ENCODE results near the gene CLEC18A. TPM values are rescaled to one million over a fixed set of nuclear protein-coding genes. Genes with fewer than 3 reads are reported as not detected.

The CLEC18A gene
- total and polyA plus RNA-seq, 2 of the 4 experiments (the other 2 are of a cell fraction) = under 0.01 TPM; not detected in 1

DNA sequence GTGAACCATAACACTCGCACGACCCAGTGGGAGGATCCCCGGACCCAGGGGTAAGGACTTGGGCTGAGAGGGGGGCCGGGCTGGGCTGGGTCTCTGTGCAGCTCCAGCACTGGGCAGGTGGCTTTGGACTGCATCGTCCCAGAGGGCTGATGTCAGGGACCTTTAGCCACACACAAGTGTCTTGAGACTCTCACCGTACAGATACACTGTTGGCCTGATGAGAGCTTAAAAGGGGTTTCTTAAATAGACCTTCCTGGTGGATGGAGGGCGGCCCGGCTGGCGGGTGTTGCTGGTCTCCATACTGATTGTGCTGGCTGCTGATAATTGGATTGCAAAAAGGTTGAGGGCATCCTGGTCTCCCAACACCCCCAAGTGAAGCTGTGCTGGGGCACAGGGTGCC lies 21.7 kb upstream of the CLEC18A start:
- Histone ChIP-seq H2BK5ac (ENCODE audit: low read depth, low read length, poor library complexity, severe bottlenecking) (no peak overlapping the region), H3K9ac (ENCODE audit: low read depth, low read length) (no peak overlapping the region), H3K9me3 (ENCODE audit: control insufficient read depth, insufficient read depth, low read length) (no peaks in the 10 kb centered on the region), H4K5ac (ENCODE audit: low read depth, low read length) (no peak overlapping the region), H4K20me1 (ENCODE audit: insufficient read depth, low read length) (no peaks in the 10 kb centered on the region), H3K56ac (ENCODE audit: extremely low read depth, insufficient read depth, low read length) (no peak overlapping the region), H4K91ac (ENCODE audit: insufficient read depth, low read depth, low read length) (peak overlapping the region; percentile 33; the same call in 1 of the 2 replicates), H3K4me3 (ENCODE audit: insufficient read depth, low read depth, low read length) (no peak overlapping the region), H2BK15ac (ENCODE audit: low read depth, low read length) (no peak overlapping the region), H2AFZ (replicated peaks; ENCODE audit: low read length, poor library complexity) (peak overlapping the region; percentile 82), H3K9me1 (ENCODE audit: insufficient read depth, low read length) (peaks cover 8% of the 10 kb centered on the region; the same call in 1 of the 2 replicates), H3K27me3 (ENCODE audit: control insufficient read depth, insufficient read depth, low read length) (no peaks in the 10 kb centered on the region), H3K18ac (ENCODE audit: low read depth, low read length) (no peak overlapping the region), H3K4ac (ENCODE audit: low read depth, low read length) (peak overlapping the region; percentile 20; the same call in 1 of the 2 replicates), H2BK120ac (ENCODE audit: low read depth, low read length) (no peak overlapping the region), H3K14ac (replicated peaks; ENCODE audit: low read depth, low read length) (no peak overlapping the region), H3K23ac (ENCODE audit: low read depth, low read length) (no peak overlapping the region), H4K8ac (ENCODE audit: low read depth in 2 of 2, low read length in 2 of 2) (no peak overlapping the region), H2AK5ac (ENCODE audit: low read depth, low read length) (no peak overlapping the region), H3K36me3 (ENCODE audit: control insufficient read depth, insufficient read depth, low read length) (peaks cover 18% of the 10 kb centered on the region), H3K4me2 (ENCODE audit: low read depth, low read length) (no peak overlapping the region), H2BK20ac (ENCODE audit: low read depth, low read length) (no peak overlapping the region), H3K27ac (ENCODE audit: insufficient read depth, low read length) (no peak overlapping the region), H3K79me1 (ENCODE audit: low read depth in 1 of 2, low read length in 2 of 2) (peaks cover 0 to 18% of the 10 kb centered on the region in 2 experiments; a peak in 3 of 4 replicates), H2AK9ac (replicated peaks; ENCODE audit: low read depth, low read length, poor library complexity) (peak overlapping the region; percentile 92), H3K4me1 (ENCODE audit: control insufficient read depth, insufficient read depth, low read length) (peaks cover 11% of the 10 kb centered on the region)
- BruUV-seq (replicated peaks) = no TSS peak
- POLR2A ChIA-PET (ENCODE audit: unreplicated experiment) = no interaction called here
- WGBS, 2 experiments (ENCODE audit: extremely low coverage in 2 of 2, insufficient read length in 1 of 2) = 100% methylated on average over 3 of the region's 9 CpGs; no CpG with 5 or more reads in 1 of the 2 experiments
- ATAC-seq (ENCODE audit: low read depth) (no peak), DNase-seq (no peak)
- intact Hi-C loops (cut with micrococcal nuclease) = no loop called here
- TF ChIP-seq BHLHE40 (IDR thresholded peaks at IDR 0.05; ENCODE audit: low read depth, low read length) (no peak), MXI1 (IDR thresholded peaks at IDR 0.05; ENCODE audit: borderline replicate concordance, low read depth, low read length) (no peak), RAD21 (IDR thresholded peaks at IDR 0.05; ENCODE audit: low read length) (no peak), RCOR1 (IDR thresholded peaks at IDR 0.05; ENCODE audit: insufficient replicate concordance, low read length) (no peak), FOS (IDR thresholded peaks at IDR 0.05; ENCODE audit: low read depth, low read length) (no peak), CHD1 (IDR thresholded peaks at IDR 0.05; ENCODE audit: low read depth, low read length) (no peak), MAZ (IDR thresholded peaks at IDR 0.05; ENCODE audit: borderline replicate concordance, low read depth, low read length) (no peak), SMC3 (IDR thresholded peaks at IDR 0.05; ENCODE audit: low read depth, low read length) (no peak), RFX5 (IDR thresholded peaks at IDR 0.05; ENCODE audit: low read depth, low read length) (no peak), CEBPB (IDR thresholded peaks at IDR 0.05; ENCODE audit: low read depth, low read length) (no peak), POLR2A (IDR thresholded peaks at IDR 0.05; ENCODE audit: low read depth, low read length) (no peak), NFE2L2 (IDR thresholded peaks at IDR 0.05; ENCODE audit: low read depth, low read length) (no peak), MAFK (IDR thresholded peaks at IDR 0.05; ENCODE audit: low read depth, low read length) (no peak)
- TF ChIP-seq, protein P1, sequence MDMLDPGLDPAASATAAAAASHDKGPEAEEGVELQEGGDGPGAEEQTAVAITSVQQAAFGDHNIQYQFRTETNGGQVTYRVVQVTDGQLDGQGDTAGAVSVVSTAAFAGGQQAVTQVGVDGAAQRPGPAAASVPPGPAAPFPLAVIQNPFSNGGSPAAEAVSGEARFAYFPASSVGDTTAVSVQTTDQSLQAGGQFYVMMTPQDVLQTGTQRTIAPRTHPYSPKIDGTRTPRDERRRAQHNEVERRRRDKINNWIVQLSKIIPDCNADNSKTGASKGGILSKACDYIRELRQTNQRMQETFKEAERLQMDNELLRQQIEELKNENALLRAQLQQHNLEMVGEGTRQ (IDR thresholded peaks at IDR 0.05; ENCODE audit: low read depth, low read length) = no peak
- TF ChIP-seq, protein P2, sequence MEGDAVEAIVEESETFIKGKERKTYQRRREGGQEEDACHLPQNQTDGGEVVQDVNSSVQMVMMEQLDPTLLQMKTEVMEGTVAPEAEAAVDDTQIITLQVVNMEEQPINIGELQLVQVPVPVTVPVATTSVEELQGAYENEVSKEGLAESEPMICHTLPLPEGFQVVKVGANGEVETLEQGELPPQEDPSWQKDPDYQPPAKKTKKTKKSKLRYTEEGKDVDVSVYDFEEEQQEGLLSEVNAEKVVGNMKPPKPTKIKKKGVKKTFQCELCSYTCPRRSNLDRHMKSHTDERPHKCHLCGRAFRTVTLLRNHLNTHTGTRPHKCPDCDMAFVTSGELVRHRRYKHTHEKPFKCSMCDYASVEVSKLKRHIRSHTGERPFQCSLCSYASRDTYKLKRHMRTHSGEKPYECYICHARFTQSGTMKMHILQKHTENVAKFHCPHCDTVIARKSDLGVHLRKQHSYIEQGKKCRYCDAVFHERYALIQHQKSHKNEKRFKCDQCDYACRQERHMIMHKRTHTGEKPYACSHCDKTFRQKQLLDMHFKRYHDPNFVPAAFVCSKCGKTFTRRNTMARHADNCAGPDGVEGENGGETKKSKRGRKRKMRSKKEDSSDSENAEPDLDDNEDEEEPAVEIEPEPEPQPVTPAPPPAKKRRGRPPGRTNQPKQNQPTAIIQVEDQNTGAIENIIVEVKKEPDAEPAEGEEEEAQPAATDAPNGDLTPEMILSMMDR (conservative IDR thresholded peaks at IDR 0.05; ENCODE audit: low read depth, low read length) = no peak
- TF ChIP-seq, protein P3, sequence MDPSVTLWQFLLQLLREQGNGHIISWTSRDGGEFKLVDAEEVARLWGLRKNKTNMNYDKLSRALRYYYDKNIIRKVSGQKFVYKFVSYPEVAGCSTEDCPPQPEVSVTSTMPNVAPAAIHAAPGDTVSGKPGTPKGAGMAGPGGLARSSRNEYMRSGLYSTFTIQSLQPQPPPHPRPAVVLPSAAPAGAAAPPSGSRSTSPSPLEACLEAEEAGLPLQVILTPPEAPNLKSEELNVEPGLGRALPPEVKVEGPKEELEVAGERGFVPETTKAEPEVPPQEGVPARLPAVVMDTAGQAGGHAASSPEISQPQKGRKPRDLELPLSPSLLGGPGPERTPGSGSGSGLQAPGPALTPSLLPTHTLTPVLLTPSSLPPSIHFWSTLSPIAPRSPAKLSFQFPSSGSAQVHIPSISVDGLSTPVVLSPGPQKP (IDR thresholded peaks at IDR 0.05; ENCODE audit: borderline replicate concordance, low read depth, low read length) = no peak
- in situ Hi-C loops (cut with MboI; ENCODE audit: low sequenced_read_pairs) = no loop called here
- CTCF ChIA-PET = interaction anchor here (0.7 to 1.6 kb wide), 4 partner anchors 12 to 133 kb away, joined by 3 to 21 read pairs (median 3); no protein-coding TSS in a partner anchor
- dilution Hi-C loops (cut with HindIII; ENCODE audit: low sequenced_read_pairs, unreplicated experiment) = no loop called here
